HG03439 (cell line): ENCODE data around the gene EFCAB7.

Experiments used
- ATAC-seq: cut with Tn5 transposase; IDR thresholded peaks from one replicate; pipeline ENCODE4 v1.9.1; 2021; ENCODE audit warnings: mild to moderate bottlenecking, moderate library complexity; ENCODE audit not compliant: unreplicated experiment

Gene EFCAB7

DNA sequence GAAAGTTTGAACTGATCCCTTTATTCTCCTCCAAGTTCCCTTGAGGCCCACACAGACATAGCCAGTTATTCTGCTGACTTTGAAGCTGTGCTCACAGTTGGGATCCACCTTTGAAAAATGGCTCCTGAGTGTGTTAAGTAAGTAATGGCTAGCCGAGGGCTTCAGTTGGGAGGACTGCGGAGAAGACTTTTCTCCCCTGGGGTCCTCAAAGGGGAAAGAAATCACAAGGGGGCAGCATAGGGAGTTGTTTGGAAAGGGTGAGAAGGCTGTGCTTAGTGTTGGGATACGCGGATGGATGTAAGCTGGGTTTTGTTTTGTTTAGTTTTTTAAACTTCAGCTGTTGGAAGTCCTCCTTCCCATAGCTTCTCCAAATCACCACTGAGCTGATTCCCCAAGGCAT lies 78.1 kb downstream of the EFCAB7 start:
- no peak for ATAC-seq

DNA sequence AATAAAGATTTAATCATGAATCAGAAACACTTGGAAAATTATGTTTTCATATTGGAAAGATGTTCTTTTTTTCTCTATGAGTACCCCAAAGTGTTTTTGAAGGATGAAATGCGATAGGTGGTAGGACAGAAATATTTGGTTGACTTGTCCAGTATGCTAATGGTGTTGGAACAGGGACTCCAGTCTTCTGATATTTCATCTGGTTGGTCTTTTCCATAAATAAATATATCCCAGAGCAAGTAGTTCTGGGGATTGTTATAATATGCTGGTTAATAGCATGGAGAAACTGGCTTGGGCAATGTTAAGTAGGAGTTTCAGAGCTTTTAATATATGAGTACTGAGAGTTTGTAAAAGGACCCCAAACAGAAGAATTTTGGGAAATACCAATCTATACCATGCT lies 78.6 kb downstream of the EFCAB7 start:
- no peak for ATAC-seq

DNA sequence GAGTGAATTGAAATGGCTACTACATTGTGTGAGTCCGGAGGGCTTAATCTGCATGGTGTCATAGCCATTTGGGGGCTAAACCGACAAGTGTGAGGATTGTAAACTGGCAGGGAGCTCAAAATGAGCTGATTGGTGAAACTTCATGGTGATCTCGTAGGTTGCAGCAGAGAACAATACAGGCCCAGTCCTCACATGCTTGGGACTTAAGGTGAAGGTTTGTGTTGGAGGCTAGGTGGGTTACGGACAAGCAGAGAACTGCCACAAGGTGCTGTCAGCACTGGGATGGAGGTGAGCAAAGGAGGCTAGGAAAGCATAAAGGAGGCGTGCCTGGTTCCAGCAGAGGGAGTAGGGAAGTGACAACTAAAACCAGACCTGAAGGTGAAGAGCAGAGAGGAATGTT lies 79.3 kb downstream of the EFCAB7 start:
- ATAC-seq = no peak

DNA sequence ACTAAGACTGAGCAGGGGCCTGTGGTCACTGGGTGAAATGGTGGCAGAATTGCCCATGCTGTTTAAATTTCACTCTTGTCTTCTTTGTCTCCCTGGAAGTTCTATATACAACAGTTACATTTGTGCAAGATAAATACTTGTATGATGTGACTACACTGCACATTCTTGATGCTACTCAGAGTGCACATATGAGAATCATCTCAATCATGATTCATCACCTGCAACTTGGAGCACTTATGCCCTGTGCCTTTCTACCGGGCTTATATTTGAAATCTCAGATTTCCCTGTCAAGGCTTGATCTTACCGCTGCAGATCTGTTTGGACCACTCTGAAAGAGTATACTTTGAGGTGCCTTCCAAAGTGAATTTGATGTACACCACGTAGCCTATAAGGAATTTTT lies 80.5 kb downstream of the EFCAB7 start:
- ATAC-seq = no peak

DNA sequence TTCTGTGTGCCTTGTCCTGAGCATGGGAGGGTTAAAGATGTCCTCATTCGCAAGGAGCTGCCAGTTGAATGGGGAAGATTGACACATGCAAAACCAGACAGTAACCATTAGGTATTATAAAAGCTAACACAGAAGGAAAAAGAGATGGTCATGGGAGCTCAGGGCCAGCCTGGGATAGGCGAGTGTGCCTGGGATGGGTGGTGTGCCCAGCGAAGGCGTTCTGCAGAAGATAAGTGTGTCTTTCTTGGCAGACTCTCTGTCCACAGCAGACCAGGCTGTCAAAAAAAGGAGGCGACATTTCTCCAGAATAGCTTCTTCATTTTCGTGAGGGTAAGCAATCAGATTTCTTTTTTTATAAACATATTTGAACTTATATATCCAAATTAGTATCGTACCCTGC lies 84.0 kb downstream of the EFCAB7 start:
- ATAC-seq = no peak

DNA sequence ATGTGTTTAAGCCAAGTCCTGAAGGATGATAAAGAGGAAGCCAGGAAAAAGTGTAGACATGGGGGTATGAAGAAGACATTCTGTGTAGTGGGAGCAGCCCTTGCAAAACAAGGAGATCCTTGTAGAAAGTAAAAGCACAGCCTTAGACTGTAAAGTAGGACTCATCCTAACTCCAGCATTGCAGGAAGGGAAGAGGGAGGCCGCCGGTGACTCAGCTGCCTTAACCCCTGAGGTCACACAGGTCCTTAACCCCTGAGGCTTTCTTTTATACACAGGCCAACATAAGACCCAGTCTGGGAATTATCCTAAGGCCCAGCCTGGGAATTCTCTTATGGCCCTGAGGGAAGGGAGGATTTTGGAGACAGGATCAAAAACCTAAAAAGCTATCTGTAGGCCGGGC lies 87.9 kb downstream of the EFCAB7 start:
- no peak for ATAC-seq

DNA sequence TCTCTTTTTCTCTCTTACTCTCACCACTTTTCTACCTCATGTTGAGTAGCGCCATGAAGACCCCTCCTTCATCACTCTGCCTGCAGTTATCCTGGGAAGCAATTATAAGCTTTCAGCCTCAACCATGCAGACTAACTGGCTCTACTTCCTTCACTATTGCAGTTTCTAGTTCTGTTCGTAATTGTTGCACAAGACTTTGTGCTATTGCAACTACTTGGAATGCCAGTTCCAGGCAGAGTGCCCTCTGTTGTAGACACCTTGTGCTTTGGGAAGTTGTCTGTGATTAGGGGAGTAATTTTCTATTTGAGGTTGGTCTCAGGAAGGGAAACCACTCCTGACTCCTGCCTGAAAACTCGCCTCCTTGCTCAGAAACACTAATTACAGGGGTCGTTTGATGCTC lies 89.2 kb downstream of the EFCAB7 start:
- no peak for ATAC-seq

DNA sequence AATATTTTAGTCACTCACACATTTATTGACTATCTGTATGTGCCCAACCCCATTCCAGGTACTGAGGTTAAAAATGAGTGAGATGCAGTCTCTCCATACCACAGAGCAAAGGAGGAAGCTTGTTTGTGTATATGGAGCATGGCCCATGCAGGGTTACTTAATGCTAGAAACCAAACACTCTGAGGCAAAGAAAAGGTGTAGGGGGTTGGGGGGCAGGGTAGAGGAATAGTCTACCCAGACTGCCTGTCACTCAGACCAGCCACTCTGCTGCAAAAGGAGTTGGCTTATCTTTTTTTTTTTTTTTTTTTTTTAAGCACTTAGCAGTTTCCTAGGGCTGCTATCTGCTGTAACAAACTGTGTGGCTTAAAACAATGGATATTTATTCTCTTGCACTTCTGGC lies 89.6 kb downstream of the EFCAB7 start:
- ATAC-seq = no peak

DNA sequence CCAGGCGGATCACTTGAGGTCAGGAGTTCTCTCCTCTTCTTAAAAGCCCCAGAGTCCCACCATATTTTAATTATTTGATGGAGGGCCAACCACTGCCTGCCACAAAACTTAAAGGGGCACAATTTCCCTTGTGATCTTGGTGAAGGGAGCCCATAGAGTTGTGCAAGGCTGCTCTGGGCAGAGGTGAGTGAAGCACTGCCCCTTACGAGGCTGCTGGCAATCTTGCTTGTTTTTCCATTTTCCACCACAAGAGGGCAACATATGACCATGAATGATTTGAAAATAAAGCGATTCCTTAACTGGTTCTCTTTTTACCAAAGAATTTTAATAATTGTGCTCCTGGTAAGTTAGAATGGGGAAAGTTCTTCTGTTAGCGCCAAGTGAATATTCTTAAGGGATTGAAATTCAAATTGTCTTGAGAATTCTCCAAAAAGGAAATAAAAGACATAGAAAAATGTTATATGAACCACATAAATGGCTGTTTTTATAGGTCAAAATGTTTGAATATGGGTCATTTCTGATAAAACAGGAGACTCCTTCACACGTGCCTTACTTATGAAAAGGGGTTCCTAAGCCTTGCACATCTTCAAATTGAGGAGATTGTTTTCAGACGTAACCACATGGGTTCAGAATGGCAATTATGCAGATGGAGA lies 92.6 kb downstream of the EFCAB7 start:
- peak; percentile 65 for ATAC-seq

DNA sequence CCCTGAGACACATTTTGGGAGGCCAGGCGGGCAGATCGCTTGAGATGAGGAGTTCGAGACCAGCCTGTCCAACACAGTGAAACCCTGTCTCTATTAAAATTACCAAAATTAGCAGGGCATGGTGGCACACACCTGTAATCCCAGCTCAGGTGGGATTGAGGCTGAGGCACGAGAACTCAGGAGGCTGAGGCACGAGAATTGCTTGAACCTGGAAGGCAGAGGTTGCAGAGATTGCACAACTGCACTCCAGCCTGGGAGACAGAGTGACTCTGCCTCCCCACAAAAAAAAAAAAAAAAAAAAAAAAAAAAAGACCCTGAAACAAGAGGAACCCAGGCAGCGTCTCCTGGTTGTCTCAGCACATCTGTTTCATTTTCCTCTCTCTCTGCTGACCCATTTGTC lies 94.1 kb downstream of the EFCAB7 start:
- no peak for ATAC-seq

DNA sequence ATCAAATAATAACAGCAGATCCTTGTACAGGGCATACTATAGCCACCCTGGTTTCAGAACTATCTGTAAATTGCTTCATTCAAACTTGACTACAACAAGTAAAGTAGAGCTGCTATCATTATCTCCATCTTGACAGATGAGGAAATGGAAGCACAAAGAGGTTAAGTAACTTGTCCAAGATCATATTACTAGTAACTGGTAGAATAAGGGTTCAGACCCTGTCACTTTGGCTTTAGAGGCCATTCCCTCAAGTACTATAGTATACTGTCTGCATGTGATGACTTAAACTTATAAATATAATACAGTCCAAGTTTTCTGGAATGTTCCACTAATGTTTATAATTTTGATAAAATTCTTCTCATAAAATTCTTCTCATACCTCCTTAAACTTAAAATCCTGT lies 94.7 kb downstream of the EFCAB7 start:
- ATAC-seq = no peak

DNA sequence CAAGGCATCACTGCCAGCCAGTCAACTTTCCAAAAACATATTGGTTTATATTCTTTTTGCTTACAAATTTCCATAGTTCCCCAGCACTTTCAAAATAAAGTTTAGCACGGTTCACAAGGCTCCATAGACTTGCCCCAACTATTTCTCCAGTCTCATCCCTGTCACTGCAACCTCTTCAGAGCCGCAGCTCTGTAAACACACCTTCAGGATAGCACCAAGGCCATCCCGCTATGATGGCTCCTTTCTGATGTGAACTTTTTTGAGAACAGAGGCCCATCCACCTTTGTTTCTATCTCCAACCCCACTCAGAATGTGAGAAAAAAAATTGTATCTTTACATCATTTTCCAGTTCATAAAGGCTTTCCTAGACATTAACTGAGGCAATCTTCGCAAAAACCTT lies 96.2 kb downstream of the EFCAB7 start:
- ATAC-seq = no peak

DNA sequence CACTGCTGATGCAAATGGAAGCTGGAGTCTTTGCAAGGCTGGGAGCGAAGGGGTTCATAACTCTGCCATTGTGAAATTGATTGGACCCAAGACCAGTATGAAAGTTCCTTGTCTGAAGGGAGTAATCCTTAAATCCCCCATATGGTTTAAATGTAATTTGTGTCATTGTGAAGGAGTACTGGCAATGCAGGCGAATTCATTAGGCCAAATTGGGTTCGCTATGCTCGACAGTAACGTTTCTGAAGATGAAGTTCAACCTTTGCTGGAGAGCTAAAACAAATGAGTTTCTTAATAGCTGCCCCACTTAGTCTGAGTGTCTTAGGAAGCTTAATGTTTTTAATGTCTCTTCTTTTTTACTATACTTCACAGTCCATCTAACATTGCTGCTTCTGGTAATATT lies 97.3 kb downstream of the EFCAB7 start:
- no peak for ATAC-seq

DNA sequence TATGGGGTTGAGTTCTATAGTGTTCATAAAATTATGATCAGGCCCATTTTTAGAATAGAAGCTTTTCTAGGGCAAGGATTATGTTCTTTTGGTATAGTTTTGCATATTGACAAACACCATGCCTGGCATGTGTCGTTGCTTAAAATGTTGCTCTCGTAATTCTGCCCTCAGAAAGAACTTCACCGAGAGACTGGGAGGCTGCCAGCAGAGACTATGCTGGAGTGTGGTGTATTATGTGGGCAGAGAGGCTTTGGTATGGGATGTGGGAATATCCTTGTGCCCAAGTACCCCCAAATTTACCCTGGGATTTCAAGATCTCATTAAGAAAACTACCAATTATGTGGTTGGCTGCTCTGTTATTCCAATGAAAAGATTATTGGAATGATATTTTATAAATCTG lies 97.8 kb downstream of the EFCAB7 start:
- ATAC-seq = no peak

DNA sequence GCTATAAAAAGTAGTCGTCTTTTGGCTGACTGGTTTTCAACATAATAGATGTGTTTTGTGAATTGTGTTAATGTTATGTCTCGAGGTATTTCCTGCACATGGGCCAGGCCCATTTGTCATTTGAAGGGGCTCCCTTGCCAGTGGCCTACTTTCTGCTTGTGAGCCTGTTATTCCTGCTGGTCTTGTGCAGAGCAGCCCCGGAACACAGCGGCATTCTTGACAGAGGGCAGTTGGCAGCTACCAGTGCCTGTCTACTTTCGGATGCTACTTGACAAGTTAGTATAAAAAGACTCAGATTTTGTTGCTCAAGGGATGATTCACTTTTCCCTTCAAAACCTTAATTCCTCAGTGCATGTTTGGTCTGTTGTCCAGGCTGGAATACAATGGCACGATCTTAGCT lies 98.4 kb downstream of the EFCAB7 start:
- no peak for ATAC-seq
